Measurements from ENCODE around the gene MAPK11.

MAPK11 gene

DNA sequence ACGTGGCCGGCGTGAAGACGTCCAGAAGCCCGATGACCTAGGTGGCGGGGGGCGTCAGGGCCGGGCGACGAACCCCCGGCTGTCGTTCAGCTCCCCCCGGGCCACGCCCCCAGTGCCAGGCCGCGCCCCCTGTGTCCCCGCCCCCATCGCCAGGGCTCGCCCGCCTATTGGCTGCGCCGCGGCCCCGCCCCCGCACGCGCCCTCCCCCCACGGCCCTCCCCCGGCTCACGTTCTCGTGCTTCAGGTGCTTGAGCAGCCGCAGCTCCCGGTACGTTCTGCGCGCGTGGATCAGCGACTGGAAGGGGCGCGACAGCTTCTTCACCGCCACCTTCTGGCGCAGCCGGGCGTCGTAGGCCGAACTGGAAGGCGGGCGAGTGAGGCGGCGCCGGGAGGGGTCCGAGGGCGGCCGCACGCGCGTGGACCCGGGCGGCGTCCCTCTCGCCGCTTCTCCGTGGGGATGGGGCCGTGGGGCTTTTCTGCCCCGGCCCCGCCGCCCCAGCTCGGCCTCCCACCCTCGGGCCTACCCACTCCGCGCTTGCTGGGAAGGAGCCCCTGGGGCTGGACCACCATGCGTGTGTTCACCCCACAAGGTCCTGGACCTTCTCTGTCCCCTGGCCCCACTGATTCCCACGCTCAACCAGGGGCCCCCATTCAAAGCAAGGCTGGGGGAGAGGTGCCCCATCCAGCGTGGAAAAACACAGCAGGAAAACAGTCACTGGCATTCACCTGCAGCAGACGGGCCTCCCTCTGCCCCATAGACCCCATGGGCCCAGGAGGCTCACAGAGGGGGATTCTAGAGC, 2.4 kb downstream of the MAPK11 start:
- H3K27ac Mint-ChIP-seq, result no peak overlapping the region
- H3K4me3 Mint-ChIP-seq, result peak overlapping the region; percentile 25
- H3K36me3 Mint-ChIP-seq, result peaks cover 7% of the 10 kb centered on the region
- H3K9me3 Mint-ChIP-seq, result no peaks in the 10 kb centered on the region
- DNase-seq (ENCODE audit: low spot score in 2 of 2) (no peak), ATAC-seq (no peak)
- H3K4me1 Mint-ChIP-seq, result peaks cover 14% of the 10 kb centered on the region

GRCh38 chr22:50266994-50267393, 3.2 kb downstream of the MAPK11 start:
- DNase-seq (ENCODE audit: low spot score in 2 of 2) (no peak), ATAC-seq (no peak)
- Mint-ChIP-seq H3K27ac (no peak overlapping the region), H3K9me3 (no peaks in the 10 kb centered on the region), H3K36me3 (peaks cover 7% of the 10 kb centered on the region), H3K4me3 (no peak overlapping the region), H3K4me1 (peaks cover 20% of the 10 kb centered on the region)

DNA sequence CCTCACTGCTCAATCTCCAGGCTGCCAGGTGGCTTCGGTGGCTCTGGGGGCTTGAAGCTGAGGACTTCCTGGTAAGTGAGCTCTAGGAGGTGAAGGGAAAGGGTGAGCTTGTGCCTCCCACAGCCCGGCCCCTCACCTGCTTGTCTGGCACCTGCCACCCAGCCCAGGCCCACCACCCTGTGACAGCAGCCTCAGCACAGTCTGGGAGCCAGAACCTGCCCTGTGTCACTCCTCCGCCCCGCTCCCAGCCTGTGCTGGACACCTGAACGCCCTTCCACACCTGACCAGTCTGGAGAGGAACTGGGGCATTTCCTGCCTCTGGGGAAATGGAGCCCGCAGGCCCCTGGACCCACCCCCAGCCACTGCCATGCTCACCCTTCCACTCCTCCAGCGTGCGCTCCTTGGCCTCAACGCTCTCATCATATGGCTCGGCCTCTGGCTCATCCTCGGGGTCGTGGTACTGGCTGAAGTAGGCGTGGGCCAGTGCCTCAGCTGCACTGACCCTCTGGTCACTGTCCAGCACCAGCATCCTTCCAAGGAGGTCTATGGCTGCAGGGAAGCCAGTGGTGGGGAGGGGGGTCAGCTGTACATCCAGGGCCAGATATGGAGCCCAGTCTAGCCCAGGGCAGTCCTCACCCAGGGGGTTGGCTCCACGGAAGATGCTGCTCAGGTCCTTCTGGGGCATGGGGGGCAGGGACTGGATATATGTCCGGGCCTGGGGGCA, 5.1 kb downstream of the MAPK11 start:
- Mint-ChIP-seq H3K27ac (no peak overlapping the region), H3K9me3 (no peaks in the 10 kb centered on the region), H3K4me3 (no peak overlapping the region), H3K36me3 (peaks cover 7% of the 10 kb centered on the region), H3K4me1 (peaks cover 21% of the 10 kb centered on the region)
- DNase-seq (ENCODE audit: low spot score in 2 of 2), result no peak
- no peak for ATAC-seq

DNA sequence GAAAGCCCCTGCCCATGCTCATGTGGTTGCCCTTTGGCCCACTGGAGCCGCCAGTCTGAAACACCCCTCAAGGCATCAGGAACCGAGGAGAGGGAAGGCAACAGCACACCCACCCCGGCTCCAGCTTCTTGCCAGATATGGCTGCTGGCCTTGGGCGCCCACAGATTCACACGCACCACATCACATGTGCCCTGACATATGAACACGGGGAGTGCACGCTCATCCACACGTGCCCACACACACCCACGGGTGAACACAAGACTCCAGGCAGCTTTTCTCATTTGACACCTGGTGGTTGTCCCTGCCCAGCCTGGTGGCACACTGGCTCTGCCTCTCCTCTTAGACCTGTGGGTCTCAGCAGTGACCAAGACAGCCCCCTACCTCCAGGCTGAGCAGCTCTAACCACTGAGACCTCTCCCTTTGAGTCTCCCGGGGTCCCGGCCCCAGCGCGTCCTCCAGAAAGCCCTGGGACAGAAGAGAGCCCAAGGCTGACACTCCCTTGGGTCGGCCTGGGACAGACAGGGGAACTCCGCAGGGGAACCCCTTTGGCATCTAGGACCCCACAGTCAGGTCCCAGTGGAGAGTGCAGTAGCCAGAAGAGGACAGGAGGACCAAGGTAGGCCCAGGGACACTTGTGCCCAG, 6.0 kb downstream of the MAPK11 start:
- no peak for DNase-seq (ENCODE audit: low spot score in 2 of 2)
- no peak for ATAC-seq
- Mint-ChIP-seq H3K27ac (no peak overlapping the region), H3K4me3 (no peak overlapping the region), H3K9me3 (no peaks in the 10 kb centered on the region), H3K36me3 (peaks cover 7% of the 10 kb centered on the region), H3K4me1 (peaks cover 21% of the 10 kb centered on the region)

DNA sequence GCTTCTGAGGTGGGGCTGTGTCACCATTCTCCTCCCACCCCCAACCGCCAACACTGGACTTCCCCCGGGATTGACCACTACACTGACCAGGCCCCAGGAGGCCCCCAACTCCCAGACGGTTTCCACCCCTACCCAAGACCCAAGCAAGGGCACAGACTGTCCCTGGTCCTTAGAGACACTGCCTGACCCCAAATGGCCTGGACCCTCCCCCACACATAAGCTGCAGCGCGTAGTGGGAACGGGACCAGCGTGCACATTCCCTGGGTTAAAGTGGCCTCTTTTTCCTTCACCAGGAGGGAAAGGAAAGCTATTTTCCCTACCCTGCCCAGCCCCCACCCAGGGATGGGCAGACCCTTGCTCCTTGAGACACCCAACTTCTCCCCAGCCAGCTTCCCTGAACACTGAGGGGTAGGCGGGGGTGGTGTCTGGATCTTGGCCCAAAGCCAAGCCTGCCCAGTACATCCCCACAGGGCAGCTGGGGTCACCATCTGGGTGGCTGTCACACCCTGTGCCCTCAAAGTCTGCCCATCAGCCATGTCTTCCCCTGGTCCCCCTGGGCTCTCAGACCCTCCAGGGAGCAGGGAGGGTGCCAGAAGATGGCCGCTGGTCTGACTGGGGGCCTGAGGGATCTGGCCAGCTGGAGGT, 7.1 kb downstream of the MAPK11 start:
- no peak for ATAC-seq
- Mint-ChIP-seq H3K27ac (no peak overlapping the region), H3K4me1 (peaks cover 14% of the 10 kb centered on the region), H3K9me3 (no peaks in the 10 kb centered on the region), H3K36me3 (peaks cover 7% of the 10 kb centered on the region), H3K4me3 (peak overlapping the region; percentile 72)
- no peak for DNase-seq (ENCODE audit: low spot score in 2 of 2)

DNA sequence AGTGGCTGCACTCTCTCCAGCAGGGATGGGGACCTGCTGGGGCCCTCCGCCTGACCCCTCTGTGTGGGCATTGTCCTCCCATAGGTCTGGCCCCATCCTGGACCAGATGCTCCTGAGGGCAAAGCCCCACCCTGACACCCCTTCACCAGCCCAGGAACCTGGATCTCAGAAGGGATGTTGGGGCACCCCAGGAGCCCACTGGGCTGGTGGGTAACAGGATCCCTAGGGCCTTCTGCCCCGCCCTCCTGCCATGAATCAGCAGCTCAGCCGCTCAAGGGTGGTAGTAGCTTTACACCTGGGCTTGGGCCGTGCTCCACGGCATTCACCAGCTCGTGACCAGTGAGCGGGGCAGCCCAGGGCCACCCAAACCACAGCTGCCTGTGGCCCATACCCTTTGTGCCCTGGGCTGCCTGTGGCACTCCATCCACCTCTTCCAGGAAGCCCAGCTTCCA, 7.7 kb downstream of the MAPK11 start:
- Mint-ChIP-seq H3K27ac (no peak overlapping the region), H3K9me3 (no peaks in the 10 kb centered on the region)
- ATAC-seq, result no peak

DNA sequence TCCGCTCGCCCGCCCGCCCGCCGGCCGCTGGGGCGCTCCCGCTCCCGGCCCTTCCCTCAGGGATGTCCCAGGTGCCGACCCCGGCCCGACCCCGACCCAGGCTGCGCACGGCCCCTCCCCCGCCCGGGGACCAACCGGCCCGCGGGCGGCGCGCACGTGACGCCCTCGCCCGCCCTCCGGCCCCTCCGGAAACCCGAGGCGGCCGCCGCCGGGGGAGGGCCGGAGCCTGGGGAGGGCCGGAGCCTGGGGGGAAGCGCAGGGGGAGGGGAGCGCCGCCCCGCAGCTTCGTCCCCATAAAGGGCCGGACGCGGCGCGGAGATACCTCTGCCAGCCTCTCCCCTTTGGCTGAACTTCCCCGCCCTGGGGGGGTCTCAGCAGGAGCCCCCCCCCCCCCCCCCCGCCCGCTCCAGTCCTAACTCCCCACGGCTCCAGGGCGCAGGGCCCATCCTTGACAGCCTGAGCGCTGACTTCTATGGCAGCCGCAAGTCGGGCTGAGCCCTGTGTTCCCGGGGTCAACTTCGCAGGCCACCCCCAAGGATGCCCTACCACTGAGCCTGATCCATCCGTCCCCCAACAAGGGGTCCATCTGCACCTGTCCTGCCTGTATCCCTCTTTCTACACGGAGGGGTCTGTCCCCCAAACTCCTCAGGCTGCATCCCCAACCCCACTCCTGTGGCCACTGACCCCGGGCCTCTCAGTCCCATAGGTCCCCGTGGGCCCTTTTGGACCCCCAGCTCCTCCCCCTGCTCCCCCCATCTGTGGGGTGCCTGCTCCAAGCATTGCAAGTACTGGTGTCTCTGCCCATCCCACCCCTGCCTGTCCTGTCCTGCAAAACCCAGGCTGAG, 8.3 kb downstream of the MAPK11 start, which contains the start of gene MAPK12:
Gene MAPK12 (minus strand): TSS at position 69 of the 845 bp plus-strand sequence. CDS start 174 bp downstream, outside the sequence.
- Mint-ChIP-seq H3K4me1 (peaks cover 13% of the 10 kb centered on the region), H3K9me3 (no peaks in the 10 kb centered on the region), H3K36me3 (peaks cover 7% of the 10 kb centered on the region), H3K27ac (no peak within 1 kb of the TSS), H3K4me3 (peak within 1 kb of the TSS; percentile 72)
- ATAC-seq (no peak), DNase-seq (ENCODE audit: low spot score in 2 of 2) (no peak)

More for the DNA sequence above, 7.7 kb downstream of the MAPK11 start:
- H3K4me1 Mint-ChIP-seq, result peaks cover 13% of the 10 kb centered on the region
- DNase-seq (ENCODE audit: low spot score in 2 of 2), result no peak
- peaks cover 7% of the 10 kb centered on the region for H3K36me3 Mint-ChIP-seq
- peak overlapping the region; percentile 72 for H3K4me3 Mint-ChIP-seq

GRCh38 chr22:50260801-50261614, 9.2 kb downstream of the MAPK11 start:
- peaks cover 13% of the 10 kb centered on the region for H3K4me1 Mint-ChIP-seq
- peaks cover 7% of the 10 kb centered on the region for H3K36me3 Mint-ChIP-seq
- no peak overlapping the region for H3K27ac Mint-ChIP-seq
- H3K4me3 Mint-ChIP-seq, result peak overlapping the region; percentile 40
- H3K9me3 Mint-ChIP-seq, result no peaks in the 10 kb centered on the region
- peak; percentile 49 for ATAC-seq
- DNase-seq (ENCODE audit: low spot score in 2 of 2), result peak in 1 of 2 donors; percentile 74

- ATAC-seq (no peak), DNase-seq (ENCODE audit: low spot score in 2 of 2) (no peak)
- Mint-ChIP-seq H3K9me3 (no peaks in the 10 kb centered on the region), H3K36me3 (peaks cover 7% of the 10 kb centered on the region), H3K4me3 (peak overlapping the region; percentile 40), H3K4me1 (peaks cover 13% of the 10 kb centered on the region), H3K27ac (no peak overlapping the region)
These were observed 9.8 kb downstream of the MAPK11 start for GRCh38 chr22:50260434-50260800.

DNA sequence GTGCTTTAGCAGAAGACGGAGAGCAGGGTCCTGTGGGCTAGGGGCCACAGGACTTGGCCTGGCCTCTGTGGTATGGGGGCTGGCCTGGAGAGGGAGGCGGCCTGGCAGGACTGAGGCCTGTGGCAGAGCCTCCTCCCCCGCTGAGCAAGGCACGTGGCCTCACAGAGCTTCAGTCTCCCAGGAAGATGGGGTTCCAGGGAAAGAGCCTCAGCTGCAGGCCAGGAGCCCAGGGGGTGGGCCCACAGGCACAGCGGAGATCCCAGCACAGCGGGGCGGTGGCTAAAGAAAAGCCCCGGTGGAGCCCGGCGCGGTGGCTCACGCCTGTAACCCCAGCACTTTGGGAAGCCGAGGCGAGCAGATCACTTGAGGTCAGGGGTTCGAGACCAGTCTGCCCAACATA, 10.9 kb downstream of the MAPK11 start:
- Mint-ChIP-seq H3K36me3 (no peaks in the 10 kb centered on the region), H3K9me3 (no peaks in the 10 kb centered on the region), H3K4me3 (no peak overlapping the region), H3K27ac (no peak overlapping the region), H3K4me1 (peaks cover 7% of the 10 kb centered on the region)
- DNase-seq (ENCODE audit: low spot score in 2 of 2) (no peak), ATAC-seq (no peak)

DNA sequence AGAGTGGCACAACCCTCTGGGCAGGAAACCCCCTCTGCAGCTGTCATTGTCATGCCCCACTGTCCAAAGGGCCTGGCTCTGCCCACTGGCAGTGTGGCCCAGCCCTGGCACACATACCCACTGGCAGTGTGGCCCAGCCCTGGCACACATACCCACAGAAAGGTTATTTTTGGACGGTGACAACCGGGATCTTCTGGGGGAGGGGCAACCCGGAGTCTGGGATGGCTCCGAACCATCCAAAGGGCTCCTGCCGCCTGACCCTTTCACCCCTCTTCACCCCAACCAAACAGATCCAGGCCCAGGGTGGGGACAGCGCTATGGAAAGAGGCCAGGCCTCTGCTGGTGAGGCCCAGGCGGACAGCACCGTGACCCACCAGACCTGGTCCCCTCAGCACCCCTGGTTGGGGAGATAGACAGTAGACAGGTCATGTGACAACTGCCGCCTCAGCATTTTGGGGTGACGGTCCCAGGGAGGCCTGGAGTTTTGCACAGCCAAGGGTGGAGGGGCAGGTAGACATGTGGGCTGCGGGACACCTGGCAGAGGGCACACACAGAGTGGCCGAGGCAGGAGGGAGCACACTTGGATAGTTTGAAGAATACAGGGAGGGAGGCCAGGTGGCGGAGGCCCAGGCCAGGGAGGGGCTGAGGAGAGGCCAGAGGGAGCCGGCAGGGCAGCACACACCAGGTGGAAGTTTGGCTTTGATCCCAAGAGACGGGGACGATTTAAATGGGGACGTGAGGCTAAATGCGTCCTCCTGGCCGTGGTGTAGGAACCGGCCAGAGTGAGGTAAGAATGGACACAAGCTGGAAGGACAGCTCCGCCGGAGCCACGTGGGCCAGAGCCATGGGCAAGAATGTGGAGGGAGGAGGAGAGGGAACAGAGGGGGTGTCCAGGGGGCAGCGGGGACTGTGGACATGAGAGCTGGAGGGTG, 11.6 kb downstream of the MAPK11 start:
- ATAC-seq (no peak), DNase-seq (ENCODE audit: low spot score in 2 of 2) (no peak)
- no peak overlapping the region for H3K4me3 Mint-ChIP-seq
- no peaks in the 10 kb centered on the region for H3K36me3 Mint-ChIP-seq
- no peak overlapping the region for H3K27ac Mint-ChIP-seq
- no peaks in the 10 kb centered on the region for H3K9me3 Mint-ChIP-seq
- H3K4me1 Mint-ChIP-seq, result peaks cover 7% of the 10 kb centered on the region

DNA sequence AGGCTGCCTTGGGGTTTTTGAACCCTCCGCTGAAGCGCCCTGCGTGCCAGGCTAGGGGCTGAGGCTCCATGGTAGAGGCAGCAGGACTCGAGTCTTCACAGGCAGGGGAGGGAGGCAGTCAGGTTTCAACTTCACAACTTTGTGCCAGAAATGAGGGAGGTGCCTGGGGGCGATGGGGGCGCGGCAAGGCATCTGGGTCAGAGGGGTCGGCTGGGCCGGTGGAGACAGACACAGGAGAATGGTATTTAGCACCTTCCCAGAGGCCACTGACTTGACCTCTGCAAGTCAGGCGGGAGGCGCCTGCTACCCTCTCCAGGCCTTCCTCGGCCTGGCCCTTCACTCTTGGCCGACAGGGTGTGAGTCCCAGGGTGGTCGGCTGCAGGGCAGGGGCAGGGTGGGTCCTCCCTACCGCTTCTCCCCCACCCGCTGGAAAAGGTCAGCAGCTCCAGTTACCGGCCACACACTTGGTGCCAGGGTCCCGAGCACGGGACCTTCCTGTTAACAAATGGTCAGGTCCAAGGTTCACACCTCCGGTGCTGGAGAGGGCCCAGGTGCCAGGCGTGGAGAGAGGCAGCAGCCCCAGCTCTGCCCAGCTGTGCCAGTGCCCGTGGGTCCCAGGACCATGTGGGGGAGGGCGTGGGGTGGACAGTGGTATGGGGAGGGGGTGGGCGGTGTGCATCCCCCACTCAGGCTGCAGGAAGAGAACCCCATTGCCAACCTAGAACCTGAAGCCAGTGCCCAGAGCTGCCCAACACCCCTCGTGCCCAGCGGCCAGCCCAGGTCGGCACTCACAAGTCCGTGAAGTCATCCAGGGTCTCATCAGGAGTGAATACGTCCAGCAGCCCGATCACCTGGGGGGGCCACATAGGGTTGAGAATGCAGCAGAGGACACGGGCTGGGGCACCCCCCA, 12.5 kb downstream of the MAPK11 start:
- H3K4me3 Mint-ChIP-seq, result no peak overlapping the region
- H3K4me1 Mint-ChIP-seq, result peaks cover 7% of the 10 kb centered on the region
- DNase-seq (ENCODE audit: low spot score in 2 of 2) (no peak), ATAC-seq (no peak)
- no peaks in the 10 kb centered on the region for H3K9me3 Mint-ChIP-seq
- H3K27ac Mint-ChIP-seq, result no peak overlapping the region
- no peaks in the 10 kb centered on the region for H3K36me3 Mint-ChIP-seq

All from stimulated activated effector memory CD8-positive, alpha-beta T cell treated with anti-CD3 and anti-CD28 coated beads, Interleukin-12 subunit alpha, Interleukin-12 subunit beta, amount 100 ng/mL, for 72 hours (primary cell).